GM21390 (cell line): Measurements from ENCODE around the gene PPP6R2.
"Not testable (repeated sequence)": the region's sequence is repeated elsewhere in the genome, so short reads cannot be mapped to it uniquely, and the experiment has no call there.

Source experiments
- ATAC-seq: cut with Tn5 transposase; IDR thresholded peaks from one replicate; pipeline ENCODE4 v1.9.1; 2021; ENCODE audit not compliant: unreplicated experiment

PPP6R2 gene

DNA sequence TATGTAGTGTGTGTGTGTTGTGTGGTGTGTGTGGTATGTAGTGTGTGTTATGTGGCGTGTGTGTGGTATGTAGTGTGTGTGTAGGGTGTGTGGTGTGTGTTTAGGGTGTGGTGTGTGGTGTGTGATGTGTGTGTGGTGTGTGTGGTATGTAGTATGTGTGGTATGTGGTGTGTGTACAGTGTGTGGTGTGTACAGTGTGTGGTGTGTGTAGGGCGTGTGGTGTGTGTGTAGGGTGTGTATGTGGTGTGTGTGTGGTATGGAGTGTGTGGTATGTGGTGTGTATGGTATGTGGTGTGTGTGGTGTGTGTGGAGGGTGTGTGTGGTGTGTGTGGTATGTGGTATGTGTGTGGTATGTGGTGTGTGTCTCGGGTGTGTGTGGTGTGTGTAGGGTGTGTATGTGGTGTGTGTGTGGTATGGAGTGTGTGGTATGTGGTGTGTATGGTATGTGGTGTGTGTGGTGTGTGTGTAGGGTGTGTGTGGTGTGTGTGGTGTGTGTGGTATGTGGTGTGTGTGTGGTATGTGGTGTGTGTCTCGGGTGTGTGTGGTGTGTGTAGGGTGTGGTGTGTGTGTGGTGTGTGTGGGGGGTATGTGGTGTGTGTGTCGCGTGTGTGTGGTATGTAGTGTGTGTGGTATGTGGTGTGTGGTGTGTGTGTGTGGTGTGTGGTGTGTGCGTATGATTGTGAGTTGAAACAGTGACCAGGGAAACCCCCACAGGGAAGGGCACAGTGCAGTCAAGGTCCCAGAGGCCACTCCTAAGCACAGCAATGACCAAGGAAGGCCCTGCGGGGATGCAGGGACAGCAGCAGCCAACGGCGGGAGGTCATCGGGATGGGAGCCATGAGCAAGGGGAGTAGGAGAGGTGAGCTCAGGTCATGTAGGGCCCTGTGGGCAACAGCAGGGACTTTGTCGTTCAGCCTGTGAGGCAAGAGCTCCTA, 2.9 kb upstream of the PPP6R2 start:
- ATAC-seq, result no peak

DNA sequence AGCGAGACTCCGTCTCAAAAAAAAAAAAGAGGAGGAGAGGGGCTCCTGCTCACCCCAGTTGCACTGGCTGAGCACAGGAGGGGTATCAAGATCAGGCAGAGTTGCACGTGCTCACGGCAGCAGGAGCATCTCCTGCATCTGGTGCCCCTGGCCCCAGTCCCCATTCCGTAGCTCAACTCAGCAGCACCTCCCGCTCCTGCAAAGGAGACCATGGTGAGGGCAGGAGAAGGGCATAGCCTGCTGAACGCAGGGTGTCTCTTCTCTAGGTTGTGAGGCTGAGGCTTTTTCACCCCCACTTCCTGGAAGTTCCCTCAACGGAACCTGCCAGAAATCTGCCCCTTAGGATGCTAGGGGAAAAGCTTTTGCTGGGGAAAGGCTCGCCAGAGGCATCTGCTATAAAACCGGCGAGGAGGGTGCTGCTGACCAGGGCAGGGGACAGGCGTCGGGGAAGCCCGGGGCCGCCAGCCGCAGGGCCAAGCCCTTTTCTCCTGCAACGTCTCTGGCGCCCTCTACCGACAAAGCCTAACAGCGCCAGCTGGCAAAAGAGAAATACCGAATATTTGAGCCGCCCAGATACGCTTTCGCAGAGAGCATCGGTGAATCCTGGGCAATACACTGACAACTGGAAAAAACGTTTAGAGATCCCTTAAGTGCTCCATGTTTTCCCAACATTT, 1.0 kb upstream of the PPP6R2 start:
- ATAC-seq, result no peak

DNA sequence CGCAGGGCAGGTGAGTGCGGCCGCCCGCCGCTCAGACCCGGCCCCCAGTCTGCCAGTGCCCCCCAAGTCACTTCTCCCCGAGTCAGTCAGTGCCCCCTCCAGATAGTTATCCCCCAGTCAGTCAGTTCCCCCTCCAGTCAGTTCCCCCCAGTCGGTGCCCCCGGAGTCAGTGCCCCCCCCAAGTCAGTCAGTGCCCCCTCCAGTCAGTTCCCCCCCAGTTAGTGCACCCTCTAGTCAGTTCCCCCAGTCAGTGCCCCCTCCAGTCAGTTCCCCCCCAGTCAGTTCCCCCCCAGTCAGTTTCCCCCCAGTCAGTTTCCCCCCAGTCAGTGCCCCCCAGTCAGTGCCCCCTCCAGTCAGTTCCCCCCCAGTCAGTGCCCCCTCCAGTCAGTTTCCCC, 411 bp downstream of the PPP6R2 start:
- ATAC-seq, result no peak

DNA sequence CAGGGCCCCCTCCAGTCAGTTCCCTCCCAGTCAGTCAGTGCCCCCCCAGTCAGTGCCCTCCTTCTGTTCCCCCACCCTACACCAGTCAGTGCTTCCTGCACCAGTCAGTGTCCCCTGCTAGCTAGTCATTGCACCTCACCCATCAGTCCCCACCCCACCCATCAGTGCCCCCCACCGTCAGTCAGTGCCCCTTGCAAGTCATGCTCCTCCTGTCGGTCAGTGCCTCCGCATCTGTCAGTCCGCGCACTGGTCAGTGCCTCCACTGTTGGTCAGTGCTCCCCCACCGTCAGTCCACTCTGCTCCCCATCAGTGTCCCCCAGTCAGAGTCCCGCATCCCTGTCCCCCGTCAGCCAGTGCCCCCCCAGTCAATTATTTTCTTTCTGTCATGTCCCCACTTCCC, 3.3 kb downstream of the PPP6R2 start:
- no peak for ATAC-seq

DNA sequence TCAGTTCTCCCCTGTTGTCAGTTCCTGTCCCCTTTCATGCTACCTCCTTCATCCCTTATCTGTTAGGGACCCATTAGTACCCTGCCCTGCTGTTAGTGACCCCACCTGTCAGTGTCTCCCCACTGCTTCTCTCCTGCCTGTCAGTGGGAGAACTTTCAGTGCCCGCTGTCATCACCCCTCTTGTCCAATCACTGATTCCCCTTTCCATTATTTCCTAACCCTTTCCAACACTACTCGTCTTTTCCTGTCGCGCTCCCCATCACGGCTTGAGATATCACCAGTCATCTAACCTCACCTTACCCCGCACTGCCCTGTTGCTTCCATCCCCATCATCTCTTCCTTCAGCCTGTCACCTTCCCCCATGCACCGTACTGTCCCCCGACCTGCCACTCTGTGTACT, 4.0 kb downstream of the PPP6R2 start:
- ATAC-seq, result no peak

DNA sequence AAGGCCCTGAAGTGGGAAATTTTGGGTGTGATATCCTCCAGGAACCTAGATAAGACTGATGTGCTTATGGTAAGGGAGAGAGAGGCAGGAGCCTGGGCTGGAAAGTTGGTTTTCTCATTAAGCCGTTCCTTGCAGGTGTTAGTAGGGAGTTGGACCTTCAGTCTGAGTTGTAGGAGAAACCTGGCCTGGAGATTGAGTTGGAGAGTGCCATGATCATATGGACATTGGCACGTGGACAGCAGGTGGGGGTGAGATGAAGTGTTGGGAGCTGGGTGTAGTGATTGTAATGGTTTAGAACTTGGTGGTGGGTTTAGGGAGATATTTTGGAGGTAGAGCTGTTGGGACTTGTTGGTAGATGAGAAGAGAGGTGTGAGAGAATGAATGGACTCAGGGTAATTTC, 4.9 kb downstream of the PPP6R2 start:
- no peak for ATAC-seq

DNA sequence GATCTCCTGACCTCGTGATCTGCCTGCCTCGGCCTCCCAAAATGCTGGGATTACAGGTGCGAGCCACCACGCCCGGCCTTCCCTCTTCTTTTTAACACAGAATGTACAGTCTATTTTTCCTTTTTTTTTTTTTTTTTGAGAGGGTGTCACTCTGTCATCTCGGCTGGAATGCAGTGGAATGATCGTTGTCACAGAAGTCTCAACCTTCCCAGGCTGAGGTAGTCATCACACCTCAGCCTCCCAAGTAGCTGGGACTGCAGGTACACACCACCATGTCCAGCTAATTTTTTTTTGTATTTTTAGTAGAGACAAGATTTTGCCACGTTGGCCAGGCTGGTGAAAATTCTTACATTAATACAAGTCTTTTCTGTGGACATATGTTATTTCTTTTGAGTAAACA, 13.1 kb downstream of the PPP6R2 start:
- ATAC-seq, result no peak

DNA sequence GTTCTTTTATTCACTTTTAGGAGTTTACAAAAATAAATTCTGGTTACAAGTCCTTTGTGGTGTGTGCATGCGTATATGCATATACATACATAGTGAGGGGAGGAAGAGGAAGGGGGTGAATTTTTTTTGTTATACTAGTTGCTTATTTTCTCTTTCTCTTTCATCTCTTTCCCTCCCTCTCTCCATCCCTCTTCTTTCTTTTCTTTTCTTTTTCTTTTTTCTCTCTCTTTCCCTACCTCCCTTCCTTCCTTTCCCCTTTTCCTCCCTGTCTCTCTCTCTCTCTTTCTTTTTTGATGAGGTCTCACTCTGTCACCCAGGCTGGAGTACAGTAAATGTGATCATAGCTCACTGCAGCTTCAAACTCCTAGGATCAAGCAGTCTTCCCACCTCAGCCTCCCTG, 14.1 kb downstream of the PPP6R2 start:
- no peak for ATAC-seq

DNA sequence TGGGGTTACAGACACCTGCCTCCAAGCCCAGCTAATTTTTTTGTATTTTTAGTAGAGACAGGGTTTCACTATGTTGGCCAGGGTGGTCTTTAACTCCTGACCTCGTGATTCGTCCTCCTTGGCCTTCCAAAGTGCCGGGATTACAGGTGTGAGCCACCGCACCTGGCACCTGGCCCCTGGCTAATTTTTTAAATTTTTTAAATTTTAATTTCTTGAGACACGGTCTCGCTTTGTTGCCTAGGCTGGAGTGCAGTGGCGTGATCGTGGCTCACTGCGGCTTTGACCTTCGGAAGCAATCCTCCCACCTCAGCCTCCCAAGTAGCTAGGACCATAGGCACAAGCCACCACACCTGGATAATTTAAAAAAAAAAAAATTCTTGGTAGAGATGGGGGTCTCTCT, 14.6 kb downstream of the PPP6R2 start:
- ATAC-seq, result no peak

DNA sequence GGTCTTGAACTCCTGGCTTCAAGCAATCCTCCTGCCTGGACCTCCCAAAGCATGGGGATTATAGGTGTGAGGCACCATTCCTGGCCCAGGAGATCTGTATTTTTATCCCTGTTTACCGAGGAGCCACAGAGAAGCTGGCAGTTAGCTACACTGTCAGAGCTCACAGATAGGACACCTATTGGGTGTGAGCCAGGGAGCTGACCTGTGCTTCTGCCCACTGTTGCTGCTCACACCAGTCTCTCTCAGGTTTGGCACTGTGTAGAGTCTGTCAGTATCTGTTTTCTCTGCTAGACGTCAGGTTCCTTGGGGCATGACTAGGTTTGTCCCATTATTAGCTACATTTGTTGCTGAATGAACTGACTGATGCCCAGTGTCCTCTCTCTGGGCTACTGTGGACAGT, 17.5 kb downstream of the PPP6R2 start:
- ATAC-seq, result no peak

DNA sequence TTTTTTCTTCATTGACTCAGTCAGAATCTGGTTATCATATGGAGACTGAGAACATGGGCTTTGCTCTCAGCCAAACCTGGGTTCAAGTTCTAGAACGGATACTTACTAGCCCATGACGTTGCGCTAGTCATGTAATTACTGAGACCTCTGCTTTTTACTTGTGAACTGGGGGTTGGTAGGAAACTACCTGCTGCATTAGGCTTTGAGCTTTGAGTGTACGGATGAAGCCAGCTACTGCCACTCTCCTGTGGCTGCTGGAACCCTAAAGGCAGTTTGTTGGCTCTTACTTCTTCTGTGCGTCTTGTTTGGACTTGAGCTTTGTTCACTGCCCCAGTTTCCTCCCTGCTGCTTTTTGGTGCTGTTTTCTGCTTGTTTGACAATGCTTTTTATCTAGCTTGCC, 18.1 kb downstream of the PPP6R2 start:
- ATAC-seq, result no peak

DNA sequence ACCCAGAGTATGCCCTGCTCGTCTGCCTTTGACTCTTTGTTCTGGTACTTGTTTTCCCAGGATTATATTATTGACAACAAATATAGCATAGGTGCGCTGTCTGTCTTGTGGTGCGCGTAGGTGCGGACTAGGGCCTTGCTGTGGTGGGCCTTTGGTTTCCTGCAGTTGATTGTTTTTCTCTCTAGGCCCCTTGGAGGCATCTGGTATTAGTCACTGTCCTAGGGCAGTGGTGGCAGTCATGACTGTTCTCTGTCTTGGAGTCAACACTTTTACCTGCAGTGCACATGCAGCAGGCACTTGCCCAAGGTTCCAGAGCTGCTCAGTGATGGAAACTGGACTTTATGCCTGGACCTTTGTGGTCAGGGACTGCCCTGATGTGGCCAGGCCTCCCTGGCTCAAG, 18.6 kb downstream of the PPP6R2 start:
- no peak for ATAC-seq

DNA sequence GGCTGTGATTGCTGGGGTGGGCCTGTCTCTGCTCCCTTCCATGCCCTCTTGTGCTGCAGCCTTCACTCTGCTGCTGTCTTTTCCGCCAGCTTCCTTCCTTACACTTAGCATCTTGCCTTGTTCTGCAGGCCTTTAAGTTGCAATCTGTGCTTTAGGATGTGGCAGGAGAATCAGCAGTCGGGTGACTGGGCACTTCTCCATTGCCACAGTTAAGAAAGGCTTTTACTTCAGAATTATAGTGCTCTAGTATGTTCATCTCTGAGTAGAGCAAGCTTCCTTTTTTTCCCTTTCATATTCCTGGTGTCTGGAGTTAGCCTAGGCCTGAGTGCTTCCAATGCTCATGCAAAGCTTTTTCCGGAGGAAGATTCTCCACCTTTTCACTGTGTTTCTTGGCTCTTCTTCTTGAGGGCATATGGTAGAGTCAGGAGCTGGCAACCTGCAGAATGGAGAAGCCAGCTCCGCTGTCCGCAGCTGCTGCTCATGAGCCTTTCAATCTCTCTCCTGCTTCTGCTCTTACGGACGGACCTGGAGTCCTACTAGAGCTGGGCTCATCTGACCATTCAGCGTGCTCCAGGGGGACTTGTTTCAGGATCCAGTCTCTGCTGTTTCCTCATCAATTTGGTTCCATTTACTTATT, 20.2 kb downstream of the PPP6R2 start:
- no peak for ATAC-seq

DNA sequence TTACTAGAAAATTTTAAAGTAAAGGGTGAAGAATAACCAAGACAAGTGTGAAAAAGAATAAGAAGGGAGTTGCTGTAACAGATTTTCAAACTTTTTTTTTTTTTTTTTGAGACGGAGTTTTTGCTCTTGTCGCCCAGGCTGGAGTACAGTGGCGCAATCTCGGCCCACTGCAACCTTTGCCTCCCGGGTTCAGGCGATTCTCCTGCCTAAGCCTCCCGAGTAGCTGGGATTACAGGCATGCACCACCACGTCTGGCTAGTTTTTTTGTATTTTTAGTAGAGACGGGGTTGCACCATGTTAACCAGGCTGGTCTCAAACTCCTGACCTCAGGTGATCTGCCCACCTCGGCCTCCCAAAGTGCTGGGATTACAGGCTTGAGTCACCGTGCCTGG, 20.7 kb downstream of the PPP6R2 start:
- not testable (repeated sequence) for ATAC-seq

DNA sequence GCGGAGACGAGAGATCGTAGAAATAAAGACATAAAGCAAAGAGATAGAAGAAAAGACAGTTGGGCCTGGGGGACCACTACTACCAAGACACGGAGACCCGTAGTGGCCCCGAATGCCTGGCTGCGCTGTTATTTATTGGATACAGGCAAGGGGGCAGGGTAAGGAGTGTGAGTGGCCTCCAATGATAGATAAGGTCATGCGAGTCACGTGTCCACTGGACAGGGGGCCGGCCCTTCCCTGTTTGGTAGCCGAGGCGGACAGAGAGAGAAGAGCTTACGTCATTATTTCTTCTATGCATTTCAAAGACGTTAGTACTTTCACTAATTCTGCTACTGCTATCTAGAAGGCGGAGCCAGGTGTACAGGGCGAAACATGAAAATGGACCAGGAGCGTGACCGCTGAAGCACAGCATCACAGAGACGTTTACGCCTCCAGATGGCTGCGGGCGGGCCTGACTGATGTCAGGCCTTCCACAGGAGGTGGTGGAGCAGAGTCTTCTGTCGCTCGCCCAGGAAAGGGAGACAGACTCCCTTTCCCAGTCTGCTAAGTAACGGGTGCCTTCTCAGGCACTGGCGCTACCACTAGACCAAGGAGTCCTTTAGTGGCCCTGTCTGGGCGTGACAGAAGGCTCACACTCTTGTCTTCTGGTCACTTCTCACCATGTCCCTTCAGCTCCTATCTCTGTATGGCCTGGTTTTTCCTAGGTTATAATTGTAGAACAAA, 24.8 kb downstream of the PPP6R2 start:
- no peak for ATAC-seq

DNA sequence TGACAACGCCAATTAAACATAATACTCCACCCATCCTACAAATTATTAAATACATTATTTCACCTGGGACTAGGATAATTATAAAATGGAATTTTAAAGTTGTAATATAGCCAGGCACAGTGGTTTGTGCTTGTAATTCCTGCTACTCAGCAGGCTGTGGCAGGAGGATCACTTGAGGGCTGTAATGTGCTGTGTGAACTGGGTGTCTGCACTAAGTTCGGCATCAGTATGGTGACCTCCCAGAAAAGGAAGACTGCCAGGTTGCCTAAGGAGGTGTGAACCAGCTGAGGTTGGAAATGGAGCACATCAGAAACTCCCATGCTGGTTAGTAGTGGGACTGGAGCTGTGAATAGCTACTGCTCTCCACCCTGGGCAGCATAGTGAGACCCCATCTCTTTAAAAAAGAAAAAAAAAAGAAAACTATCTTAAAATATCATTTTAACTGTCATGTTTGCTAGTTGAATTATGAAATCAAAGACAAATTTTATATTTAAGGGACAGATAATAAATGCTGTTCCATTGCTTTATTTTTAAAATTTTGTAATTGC, 28.0 kb downstream of the PPP6R2 start:
- ATAC-seq, result no peak

DNA sequence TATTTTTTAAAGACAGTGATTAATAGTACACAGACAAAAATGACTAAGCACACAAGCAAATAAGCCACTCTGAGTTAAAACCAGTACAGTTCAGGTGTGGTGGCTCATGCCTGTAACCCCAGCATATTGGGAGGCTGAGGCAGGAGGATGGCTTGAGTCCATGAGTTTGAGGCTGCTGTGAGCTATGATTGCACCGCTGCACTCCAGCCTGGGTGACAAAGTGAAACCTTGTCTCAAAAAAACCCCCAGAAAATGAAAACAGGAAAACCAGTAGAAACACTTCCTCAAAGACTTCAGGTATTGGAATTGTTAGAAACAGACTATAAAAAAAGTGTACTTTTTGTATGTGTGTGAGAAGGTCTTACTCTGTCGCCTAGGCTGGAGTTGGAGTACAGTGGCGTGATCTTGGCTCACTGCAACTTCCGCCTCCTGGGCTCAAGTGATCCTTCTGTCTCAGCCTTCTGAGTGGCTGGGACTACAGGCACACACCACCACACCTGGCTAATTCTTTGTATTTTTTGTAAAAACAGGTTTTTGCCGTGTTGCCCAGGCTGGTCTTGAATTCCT, 33.0 kb downstream of the PPP6R2 start:
- no peak for ATAC-seq

DNA sequence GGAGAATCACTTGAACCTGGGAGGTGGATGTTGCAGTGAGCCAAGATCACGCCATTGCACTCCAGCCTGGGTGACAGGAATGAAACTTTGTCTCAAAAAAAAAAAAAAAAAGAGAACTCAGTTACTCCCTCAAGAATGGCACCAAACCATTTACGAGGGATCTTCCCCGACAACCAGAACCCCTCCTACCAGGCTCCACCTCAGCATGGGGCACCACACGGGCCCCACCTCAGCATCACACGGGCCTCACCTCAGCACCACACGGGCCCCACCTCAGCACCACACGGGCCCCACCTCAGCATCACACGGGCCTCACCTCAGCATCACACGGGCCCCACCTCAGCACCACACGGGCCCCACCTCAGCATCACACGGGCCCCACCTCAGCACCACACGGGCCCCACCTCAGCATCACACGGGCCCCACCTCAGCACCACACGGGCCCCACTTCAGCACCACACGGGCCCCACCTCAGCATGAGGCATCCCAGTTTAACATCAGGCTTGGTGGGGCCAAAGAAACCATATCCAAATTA, 38.0 kb downstream of the PPP6R2 start:
- not testable (repeated sequence) for ATAC-seq

DNA sequence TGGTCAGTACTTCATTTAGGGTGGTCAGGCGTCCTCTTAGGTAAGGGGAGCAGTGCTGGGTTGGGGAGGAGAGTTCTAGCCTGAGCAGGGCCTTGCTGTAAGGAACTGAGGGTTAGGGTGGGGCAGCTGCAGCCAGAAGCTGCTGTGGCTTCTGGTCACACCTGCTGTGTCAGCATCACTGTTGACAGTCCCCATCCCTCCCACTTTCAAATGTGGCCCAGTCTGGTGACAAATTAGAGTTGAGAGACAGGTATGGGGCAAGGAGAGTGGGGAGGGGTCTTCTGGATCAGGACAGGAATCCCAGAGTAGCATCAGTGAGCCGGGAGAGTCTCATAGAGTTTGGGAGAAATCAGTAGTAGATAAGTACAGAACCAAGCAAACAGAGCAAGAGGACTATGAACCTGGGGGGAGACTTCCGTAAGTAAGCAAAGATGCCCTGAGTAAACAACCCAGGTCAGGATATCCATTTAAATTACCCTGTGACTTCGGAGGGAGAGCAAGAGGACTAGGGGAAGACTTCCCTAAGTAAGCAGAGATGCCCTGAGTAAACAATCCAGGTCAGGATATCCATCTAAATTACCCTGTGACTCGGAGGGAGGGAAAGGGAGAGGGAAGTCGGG, 53.7 kb downstream of the PPP6R2 start:
- ATAC-seq, result no peak
